GM11168 (cell line): Measurements from ENCODE around the gene EFCAB5.
"Not testable (repeated sequence)": the region's sequence is repeated elsewhere in the genome, so short reads cannot be mapped to it uniquely, and the experiment has no call there.

Source experiments
- in situ Hi-C: fragments of 300-500 bp; cut with MboI; formaldehyde crosslinking; loops from one replicate; pipeline ENCODE4 v1.12.0; 2022; ENCODE audit warnings: low sequenced_read_pairs; ENCODE audit not compliant: unreplicated experiment

EFCAB5 gene

DNA sequence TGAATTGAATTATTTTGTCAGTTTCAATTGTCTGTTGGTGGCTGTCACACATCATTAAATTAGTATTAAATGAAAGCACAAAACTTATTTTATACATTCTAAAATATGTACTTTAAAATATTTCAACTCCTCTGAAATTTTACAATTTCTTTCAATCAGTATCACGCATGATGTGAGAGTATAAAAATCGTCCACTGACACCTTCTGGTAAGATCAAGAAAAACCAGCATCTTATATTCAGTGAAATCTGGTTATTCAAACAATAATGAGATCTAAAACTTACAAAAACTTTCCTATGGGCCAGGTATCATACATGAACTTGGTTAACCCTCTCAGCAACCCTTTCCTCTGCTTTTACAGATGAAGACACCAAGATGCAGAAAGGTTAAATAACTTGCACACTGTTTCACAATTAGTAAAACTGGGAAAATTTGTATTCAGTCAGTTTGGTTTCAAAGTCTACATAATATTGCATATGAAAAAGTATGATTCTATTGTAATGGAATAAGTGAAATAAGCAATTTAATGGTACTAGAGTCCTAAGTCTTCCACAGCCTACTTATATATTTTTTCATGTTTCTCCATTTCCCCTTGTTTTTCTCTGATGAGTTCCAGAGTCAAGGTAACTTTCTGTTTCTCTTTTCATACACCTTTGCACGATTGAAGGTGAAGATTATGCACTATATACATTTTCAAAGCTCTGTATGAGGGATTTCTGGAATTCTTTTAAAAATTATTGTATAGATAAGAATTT is 58.7 kb downstream of the EFCAB5 start:
- in situ Hi-C loops = no loop called here

GRCh38 chr17:30000755-30001257 is 59.4 kb downstream of the EFCAB5 start:
- in situ Hi-C loops = no loop called here

DNA sequence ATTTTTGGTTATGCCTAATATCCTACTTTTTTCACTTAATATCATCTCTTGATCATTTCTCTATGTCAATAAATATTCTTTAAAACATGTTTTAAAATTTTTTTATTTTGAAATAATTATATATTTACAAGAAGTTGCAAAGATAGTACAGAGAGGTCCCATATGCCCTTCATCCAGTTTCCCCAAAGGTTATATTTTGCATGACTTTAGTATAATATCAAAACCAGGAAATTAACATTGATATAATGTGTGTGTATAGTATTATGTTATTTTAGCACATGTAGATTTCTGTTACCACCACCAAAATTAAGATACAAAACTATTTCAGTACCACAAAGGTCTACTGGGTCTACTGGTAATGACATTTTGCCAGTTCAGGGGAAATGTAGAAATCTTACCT is 60.7 kb downstream of the EFCAB5 start:
- in situ Hi-C loops = no loop called here

DNA sequence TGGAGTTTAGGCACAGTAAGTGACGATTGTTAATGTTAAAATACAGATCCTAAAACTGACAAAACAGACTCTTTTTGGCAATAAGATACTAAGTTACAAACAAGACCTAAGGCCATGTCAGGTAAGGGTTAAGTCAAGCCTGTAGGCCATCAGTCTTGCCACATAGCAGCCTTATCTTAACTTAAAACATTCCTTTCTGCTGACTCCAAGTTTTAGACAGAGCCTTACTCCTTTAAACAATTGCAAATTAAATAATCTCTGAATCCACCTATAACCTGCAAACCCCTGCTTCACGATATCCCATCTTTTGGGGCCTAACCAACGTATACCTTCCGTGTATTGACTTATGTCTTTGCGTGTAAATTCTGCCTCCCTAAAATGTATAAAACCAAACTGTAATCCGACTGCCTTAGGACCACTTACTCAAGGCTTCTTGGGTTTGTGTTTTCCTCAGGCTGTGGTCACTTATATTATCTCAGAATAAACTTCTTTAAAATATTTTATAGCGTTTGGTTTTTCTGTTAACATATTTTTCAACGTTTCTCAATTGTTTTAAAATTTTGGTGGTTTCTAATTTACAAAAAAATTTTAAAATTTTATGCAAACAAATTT is 64.4 kb downstream of the EFCAB5 start:
- in situ Hi-C loops = no loop called here

- in situ Hi-C loops = not testable (repeated sequence)
Observed at GRCh38 chr17:30011934-30012333, 70.5 kb downstream of the EFCAB5 start.

DNA sequence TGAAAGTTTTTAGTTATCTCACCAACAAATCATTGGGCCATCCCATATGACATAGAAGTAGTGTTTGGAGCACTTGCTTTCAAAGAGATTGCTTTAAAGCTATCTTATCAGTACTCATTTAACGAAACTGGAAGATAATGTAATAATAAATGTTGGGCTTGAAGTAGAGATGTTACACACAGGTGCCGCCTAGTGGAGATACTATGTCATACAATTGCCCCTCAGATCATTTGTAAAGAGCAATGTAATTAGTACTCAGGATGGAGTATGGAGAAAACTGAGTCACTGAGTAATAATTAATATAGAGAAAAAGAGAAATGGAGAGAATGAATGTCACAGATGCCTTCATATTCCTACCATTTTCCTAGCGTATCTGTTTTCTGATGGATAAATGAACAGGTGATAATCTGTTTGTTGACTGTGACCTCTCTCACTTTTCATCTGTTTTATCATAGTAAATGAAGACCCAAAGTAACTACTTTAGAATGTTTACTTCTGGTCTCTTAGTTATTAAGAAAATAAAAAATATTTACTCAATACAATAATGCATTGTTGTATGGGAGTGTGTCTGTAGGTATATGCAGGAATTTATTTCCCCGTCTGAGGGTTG is 80.4 kb downstream of the EFCAB5 start:
- in situ Hi-C loops = no loop called here

GRCh38 chr17:30025325-30025724 is 83.9 kb downstream of the EFCAB5 start:
- in situ Hi-C loops = not testable (repeated sequence)

DNA sequence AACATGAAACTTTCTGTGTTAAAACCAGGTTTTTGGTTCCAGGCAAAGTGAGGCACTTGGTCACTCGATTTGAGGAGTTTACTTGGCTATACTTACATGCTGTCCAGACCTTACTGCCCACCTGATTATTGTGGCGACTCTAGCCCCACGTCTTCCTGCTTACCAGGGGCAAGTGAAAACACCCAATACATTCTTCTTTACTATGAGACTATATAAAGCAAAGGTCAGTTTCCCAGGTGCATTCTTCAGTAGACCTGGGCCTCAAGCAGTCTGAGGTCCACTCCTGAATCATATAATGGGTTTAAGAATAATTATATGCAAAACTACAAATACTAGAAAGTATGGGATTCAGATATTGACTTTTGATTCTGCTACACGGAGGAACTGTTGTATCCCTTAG is 86.2 kb downstream of the EFCAB5 start:
- in situ Hi-C loops = no loop called here

- in situ Hi-C loops = no loop called here
Observed at GRCh38 chr17:30031214-30031869, 89.9 kb downstream of the EFCAB5 start.

DNA sequence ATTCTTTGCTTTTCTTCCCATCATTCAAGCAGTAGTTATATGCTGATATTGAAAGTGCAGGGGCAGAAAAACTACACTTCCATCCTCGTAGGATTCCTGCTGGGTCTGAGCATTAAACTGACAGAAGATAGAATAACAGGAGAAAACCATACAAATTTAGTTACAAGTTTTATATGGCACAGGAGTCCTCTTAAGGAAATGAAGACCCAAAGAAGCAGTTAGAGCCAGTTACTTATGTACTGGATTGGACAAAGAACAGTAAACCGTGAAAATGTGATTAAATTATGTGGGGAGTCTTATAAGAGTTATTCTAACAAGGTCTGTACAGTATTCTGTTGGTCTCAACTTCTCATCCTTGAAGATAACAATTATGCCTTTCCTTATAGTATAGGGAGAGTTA is 93.9 kb downstream of the EFCAB5 start:
- in situ Hi-C loops = no loop called here

DNA sequence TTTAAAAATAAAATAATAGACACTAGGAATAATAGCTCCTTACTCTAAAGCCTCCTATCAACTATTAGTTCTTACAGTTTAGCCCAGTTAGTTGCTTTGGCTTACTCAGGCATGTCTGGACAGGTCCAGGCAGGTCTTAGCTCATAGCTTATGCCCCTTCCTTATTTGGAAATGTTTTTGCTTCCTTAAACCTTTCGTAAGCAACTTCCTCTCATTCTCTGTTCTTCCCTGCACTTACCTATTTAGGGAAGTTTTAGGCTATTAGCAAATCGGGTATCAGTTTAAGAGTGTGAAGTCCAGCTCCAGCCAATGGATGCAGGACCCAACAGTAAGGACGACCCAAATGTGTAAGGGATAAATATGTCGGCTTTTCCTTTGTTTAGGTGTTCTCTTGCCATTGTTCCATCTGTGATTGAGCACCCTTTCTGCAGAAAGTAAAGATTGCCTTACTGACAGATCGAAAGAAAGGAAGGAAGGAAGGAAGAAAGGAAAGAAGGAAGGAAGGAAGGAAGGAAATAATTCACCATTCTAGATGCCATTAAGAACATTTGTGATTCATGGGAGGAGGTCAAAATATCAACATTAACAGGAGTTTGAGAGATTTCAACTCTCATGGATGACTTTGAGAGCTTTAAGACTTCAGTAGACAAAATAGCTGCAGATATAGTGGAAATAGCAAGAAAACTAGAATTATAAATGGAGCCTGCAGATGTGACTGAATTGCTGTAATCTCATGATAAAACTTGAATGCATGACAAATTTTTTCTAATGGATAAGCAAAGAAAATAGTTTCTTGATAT is 99.5 kb downstream of the EFCAB5 start:
- in situ Hi-C loops = not testable (repeated sequence)

GRCh38 chr17:30041551-30041950 is 100.1 kb downstream of the EFCAB5 start:
- in situ Hi-C loops = no loop called here

GRCh38 chr17:30062372-30062771 is 120.9 kb downstream of the EFCAB5 start:
- in situ Hi-C loops = no loop called here

- in situ Hi-C loops = no loop called here
Observed at GRCh38 chr17:30064738-30065137, 123.3 kb downstream of the EFCAB5 start.

- in situ Hi-C loops = no loop called here
Observed at GRCh38 chr17:30068465-30068864, 127.0 kb downstream of the EFCAB5 start.

GRCh38 chr17:30074254-30074653 is 132.8 kb downstream of the EFCAB5 start:
- in situ Hi-C loops = no loop called here

DNA sequence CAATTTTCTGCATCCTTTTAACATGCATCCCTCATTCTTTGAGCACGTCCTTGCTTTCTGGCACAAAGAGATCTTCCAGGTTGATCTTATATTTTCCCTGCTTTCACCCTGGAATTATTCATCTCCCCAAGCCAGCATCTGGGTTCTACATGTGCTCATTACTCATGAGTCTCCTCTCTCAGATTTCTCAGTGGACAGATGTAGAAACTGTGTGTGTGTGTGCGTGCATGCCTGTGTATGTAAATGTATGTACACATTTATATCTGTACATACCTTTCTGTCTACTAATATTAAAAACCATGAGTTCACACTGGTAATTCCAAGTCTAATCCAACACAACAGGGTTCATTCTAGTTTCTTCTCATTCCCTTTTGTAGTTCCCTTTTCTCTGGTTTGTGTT is 133.3 kb downstream of the EFCAB5 start:
- in situ Hi-C loops = no loop called here

DNA sequence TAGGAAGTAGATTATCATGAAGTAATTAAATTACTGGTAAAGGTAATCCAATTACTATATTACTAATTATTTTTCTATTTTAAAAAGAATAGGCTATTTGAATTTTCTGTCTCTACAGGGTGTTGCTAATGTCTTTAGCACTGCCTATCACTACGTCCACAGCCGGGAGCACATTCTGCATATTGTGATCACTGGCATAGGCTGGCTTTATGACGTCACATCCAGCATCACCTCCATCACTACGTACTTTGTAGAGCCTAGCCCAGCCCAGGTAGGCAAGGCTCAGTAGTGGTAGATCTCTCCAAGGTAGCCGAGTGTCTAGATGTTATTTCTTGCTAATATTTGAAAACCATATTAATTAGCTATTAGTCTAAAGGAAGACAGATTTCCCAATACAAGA is 141.3 kb downstream of the EFCAB5 start:
- in situ Hi-C loops = no loop called here

DNA sequence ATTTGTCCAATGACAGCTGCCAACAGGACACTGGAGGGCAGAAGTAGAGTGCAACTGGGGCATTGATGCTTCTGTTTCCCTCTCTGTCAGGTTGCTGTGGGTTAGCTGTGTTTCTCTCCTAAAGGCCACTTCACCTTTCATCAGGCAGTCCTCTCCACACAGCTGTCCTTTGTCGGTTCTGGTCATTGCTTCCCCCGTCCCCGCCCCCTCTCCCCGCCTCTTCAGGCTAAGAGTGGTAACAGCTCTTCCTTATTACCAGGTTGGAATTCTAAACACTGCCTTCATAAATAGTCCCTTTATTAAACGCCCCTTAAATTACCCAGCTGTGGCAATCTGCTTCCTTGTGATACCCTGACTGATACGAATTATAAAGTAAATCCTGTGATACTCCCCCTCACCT is 143.4 kb downstream of the EFCAB5 start:
- in situ Hi-C loops = no loop called here

DNA sequence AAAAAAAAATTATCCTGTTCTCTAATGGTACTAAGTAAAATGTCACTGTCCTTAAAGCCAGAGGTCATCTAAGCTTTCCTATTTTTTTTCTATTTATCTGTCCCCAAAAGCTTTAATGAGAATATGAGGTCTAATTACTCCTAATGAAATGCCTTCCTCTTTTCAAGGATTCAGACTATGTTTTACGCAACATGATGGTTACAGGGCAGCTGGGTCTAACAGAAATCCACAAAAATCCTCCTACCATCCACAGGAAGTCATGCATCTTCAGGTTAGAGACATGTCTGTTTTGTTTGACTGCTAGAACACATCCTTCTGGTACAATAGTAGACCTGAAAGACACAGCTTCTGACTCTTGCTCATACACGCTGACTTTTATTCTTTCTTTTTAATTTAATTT is 145.5 kb downstream of the EFCAB5 start:
- in situ Hi-C loops = no loop called here
